GM21447 (cell line): ENCODE data around the gene CCDC88C.

Source experiments
- ATAC-seq: cut with Tn5 transposase; IDR thresholded peaks from one replicate; pipeline ENCODE4 v1.9.1; 2021; ENCODE audit not compliant: unreplicated experiment

CCDC88C gene

GRCh38 chr14:91367173-91368171 lies 50.1 kb downstream of the CCDC88C start:
- peak; percentile 71 for ATAC-seq

DNA sequence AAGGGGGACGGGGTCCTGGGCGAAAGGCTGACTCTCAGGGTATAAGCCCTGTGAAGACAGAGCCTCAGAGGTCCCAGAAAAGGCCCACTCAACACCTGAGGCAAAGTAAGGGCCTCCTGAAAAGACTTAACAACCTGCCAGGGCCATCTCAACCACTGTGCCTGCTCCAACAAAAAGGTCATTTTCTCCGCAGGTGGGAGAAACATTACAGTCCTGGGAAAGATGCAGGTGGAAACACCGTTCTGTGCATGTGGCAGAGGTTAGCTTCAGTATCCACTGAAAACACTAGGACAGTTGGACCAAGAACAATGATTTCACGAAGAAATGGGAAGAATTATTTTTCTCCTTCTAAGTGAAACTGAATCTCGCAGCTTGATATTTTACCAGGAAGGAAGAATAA lies 50.9 kb downstream of the CCDC88C start:
- no peak for ATAC-seq

- ATAC-seq: no peak
These were observed 52.1 kb downstream of the CCDC88C start for GRCh38 chr14:91365552-91365951.

DNA sequence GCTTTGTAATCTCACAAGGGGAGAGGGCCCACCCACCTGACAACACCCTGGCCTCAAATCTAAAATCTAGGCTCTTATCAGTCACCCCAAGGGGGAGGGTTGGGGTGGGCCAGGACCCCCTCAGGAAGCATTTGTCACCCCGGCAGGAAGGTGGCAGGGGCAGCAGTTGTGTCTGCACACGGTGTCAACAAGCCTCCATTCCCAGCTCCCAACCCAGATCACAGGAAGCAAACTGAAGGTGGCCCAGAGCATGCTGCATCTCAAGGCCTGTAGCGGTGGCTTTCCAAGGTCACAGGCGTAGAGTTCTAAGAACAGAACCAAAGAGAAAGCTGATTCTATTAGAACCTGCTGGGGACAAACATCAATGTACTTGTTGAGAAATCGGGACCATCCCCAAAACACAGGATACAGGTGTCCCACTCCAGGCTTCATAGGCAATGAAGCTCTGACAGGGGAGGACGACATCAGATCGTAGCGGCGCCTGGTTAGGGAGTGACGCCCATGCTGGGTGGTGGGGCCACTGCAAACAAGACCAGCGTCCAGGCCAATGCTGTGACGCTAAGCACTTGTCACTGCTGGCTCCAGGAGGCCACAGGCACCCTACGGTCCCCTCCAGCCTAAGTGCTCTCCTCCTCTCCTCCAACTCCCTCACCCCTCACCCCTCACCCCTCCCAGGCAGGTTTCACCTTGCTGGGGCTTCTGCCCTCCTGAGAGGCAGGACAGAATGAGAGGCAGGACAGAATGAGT lies 52.9 kb downstream of the CCDC88C start:
- no peak for ATAC-seq

GRCh38 chr14:91363776-91364523 lies 53.7 kb downstream of the CCDC88C start:
- ATAC-seq: peak; percentile 48

- ATAC-seq: no peak
These were observed 56.3 kb downstream of the CCDC88C start for GRCh38 chr14:91361233-91361811.

- ATAC-seq: no peak
These were observed 57.0 kb downstream of the CCDC88C start for GRCh38 chr14:91360490-91361232.

- ATAC-seq: no peak
These were observed 58.9 kb downstream of the CCDC88C start for GRCh38 chr14:91358654-91359220.

- ATAC-seq: no peak
These were observed 59.6 kb downstream of the CCDC88C start for GRCh38 chr14:91358025-91358319.

GRCh38 chr14:91357272-91358024 lies 60.2 kb downstream of the CCDC88C start:
- no peak for ATAC-seq

GRCh38 chr14:91356181-91356763 lies 61.3 kb downstream of the CCDC88C start:
- ATAC-seq: peak; percentile 36

DNA sequence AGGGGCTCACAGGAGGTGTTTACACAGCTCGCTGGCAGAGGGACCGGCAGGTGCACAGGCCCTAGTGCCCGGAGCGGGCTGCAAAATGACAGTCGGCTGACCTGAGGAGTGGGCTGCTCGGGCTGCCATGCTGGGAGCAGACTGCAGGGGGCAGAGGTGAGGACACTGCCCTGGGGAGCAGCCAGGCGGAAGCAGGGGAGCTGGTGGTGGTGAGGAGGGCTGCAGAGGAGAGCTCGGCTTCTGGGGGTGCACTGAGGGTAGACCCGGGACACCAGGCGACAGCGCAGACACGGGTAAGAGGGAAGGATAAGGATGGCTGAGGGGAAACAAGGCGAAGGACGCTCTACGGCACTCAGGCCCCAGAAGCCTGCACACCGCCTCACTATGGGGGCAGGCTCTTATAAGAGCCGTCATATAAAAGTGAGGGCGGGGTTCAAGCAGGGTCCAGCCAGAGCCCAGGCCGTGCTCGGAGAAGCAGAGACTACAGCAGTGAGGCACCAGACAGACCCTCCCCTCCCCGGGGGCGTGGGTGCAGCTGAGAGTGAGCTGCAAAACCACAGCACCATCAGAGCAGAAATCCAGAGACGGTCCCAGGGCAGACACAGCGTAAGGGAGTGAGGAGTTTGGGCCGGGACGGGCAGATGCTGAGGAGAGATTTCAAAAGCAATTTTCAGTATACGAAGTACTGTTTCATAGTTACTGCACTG lies 62.5 kb downstream of the CCDC88C start:
- no peak for ATAC-seq

- no peak for ATAC-seq
These were observed 63.3 kb downstream of the CCDC88C start for GRCh38 chr14:91354221-91354916.

DNA sequence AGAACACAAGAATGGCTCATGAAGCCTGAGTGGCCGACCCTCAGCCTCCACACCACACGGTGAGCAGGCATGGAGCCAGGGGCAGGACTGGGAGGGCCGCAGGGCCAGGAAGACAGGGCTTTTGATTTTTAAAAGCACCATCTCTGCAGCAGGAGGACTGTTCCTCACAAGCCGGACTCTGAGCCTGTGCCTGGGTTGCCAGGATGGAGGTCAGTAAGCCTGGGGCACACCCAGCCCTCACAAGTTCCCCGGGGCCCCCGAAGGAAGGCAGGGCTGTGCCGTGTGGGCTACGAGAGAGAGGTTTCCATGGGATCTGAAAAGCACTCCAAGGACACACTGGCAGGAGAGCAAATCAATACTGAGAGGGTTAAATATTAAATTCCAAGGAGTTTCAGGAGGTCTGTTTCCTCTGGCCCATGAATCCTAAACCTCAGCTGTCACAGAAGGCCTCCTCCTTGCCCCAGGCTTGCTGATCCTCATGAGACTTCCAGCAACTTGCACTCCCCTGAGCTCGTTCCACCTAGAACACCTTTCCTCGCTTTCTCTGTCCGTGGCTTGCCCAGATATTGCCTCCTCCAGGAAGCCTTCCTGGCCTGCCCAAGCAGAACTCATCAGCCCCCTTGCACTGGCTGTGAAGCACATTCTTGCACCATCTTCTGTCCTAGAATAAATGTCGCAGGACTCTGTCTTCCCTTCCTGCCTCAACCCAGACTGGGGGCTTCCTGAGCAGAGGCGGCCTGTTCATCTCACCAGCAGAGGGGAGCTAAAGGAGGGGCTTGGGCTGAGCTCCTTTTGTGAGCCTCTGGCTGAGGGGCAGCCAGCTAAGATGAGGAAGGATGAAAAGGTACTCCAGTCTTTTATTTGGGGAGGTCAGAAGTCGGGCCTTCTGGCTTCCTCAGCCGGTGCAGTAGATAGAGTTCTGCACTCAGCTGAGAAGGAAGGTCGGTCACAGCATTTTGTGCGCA lies 64.6 kb downstream of the CCDC88C start:
- ATAC-seq: no peak

GRCh38 chr14:91352053-91352452 lies 65.6 kb downstream of the CCDC88C start:
- no peak for ATAC-seq

- ATAC-seq: no peak
These were observed 66.1 kb downstream of the CCDC88C start for GRCh38 chr14:91351512-91351862.
